Measurements from ENCODE around the gene MPRIP. TPM values are rescaled to one million over a fixed set of nuclear protein-coding genes. Genes with fewer than 3 reads are reported as not detected.

The MPRIP gene
- total and polyA plus RNA-seq, 10 donors, result 52.3 to 309 (median 131) TPM

DNA sequence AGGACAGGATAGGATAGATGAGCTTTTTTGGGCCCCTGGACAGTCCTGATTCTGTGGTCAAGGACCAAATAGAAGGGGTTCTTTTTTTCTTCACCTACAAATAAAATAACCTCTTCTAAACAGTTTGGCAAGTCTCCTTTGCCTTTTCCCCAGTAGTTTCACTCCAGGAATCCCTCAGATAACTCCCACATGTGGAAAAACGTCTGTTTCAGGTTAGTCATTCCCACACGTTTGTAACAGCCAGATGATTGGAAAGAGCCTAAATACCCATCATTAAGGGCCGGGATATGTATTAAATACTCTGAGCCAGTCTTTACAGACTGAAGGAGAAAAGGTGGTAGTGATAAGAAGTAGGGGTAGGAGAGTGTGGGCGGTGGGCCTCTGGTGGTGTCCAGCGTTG, 105.6 kb downstream of the MPRIP start:
- no peak for TF ChIP-seq POLR2AphosphoS5 (IDR thresholded peaks at IDR 0.05)
- TF ChIP-seq, protein P1, sequence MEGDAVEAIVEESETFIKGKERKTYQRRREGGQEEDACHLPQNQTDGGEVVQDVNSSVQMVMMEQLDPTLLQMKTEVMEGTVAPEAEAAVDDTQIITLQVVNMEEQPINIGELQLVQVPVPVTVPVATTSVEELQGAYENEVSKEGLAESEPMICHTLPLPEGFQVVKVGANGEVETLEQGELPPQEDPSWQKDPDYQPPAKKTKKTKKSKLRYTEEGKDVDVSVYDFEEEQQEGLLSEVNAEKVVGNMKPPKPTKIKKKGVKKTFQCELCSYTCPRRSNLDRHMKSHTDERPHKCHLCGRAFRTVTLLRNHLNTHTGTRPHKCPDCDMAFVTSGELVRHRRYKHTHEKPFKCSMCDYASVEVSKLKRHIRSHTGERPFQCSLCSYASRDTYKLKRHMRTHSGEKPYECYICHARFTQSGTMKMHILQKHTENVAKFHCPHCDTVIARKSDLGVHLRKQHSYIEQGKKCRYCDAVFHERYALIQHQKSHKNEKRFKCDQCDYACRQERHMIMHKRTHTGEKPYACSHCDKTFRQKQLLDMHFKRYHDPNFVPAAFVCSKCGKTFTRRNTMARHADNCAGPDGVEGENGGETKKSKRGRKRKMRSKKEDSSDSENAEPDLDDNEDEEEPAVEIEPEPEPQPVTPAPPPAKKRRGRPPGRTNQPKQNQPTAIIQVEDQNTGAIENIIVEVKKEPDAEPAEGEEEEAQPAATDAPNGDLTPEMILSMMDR (IDR thresholded peaks at IDR 0.05 in 8 of 11, conservative IDR thresholded peaks at IDR 0.05 in 3 of 11), result no peak
- no peak for TF ChIP-seq POLR2A (IDR thresholded peaks at IDR 0.05)
- no peak for DNase-seq
- no peaks in the 10 kb centered on the region for H3K27me3 ChIP-seq (replicated peaks in 1 of 7)
- H3K27ac ChIP-seq, result no peak overlapping the region
- peaks cover 3 to 37% (median 18%) of the 10 kb centered on the region in 6 donors for H3K4me1 ChIP-seq
- no peak overlapping the region for H3K4me3 ChIP-seq
- intact Hi-C loops (cut with DNase I; ENCODE audit: low total_unique reads), result no loop called here
- 84 to 95% (median 87%) methylated on average over 5 of the region's 5 CpGs for WGBS, 5 donors
- H3K9me3 ChIP-seq, result no peaks in the 10 kb centered on the region
- H3K36me3 ChIP-seq, result peaks cover 3 to 98% (median 65%) of the 10 kb centered on the region in 6 donors

DNA sequence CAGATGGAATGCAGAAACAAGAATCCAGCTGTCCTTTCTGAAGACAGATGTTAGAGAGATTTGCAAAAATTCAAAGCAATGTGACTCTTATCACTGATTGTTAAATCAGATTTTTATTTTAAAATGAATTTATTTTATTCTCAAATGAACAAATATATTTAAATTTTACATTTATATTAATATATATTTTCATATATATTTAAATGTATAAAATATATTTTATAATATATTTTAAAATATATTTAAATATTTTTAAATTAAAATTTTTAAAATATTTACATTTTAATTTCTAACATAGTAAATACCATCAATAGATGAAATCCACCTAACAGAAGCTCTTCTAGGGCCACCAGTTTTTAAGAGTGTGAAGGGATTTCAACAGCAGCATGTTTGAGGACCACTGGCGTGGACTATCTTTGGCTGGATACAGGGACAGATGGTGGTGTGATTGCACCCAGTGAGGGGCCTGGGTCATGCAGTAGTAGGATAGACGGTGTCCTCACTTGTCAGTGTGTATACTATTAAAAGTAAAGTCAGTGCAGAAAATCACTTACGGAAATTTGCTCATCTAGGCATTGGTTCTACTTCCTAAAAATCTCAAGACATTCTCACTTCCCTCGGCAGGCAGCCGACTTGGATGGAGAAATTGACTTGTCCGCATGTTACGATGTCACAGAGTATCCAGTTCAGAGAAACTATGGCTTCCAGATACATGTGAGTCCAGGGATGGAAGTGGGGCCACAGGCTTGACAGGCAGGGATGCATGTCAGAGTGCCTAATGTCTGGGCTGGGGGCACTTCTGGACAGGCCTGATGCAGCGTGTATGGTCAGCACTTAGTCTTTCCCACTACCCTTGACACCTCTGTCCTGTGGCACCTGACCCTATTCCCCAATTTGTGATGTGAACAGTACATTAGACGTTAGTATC, 107.5 kb downstream of the MPRIP start:
- 66 to 81% (median 70%) methylated on average over 9 of the region's 9 CpGs for WGBS, 5 donors
- TF ChIP-seq POLR2A (IDR thresholded peaks at IDR 0.05), result no peak
- no peak for TF ChIP-seq POLR2AphosphoS5 (IDR thresholded peaks at IDR 0.05)
- Histone ChIP-seq H3K27ac (peak overlapping the region in 4 of 8 donors; percentile 32 to 72 (median 66)), H3K4me3 (no peak overlapping the region), H3K27me3 (replicated peaks in 1 of 7) (no peaks in the 10 kb centered on the region), H3K4me1 (peaks cover 3 to 39% (median 19%) of the 10 kb centered on the region in 6 donors), H3K36me3 (peaks cover 1 to 98% (median 64%) of the 10 kb centered on the region in 6 donors), H3K9me3 (no peaks in the 10 kb centered on the region)
- intact Hi-C loops (cut with DNase I; ENCODE audit: low total_unique reads), result loop anchor here (10.0 kb wide), 1 partner anchor 145 kb away; no protein-coding TSS in a partner anchor
- DNase-seq, result no peak

DNA sequence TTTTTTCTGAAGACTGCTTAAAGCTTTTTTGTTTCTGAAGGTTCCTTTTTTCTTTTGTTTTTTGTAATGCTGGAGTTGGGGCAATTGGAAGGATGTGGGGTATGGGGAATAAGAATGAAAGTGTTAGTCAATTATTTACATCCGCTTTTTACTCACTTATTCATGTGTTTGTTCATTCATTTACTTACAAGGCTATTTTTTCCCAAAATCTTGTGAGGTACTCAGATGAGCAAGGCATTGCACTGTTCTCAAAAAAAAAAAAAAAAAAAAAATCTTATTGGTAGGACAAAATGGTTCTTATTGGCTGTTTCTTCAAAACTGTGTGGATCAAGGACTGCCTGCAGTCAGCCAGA, 108.2 kb downstream of the MPRIP start:
- no peak for DNase-seq
- H3K4me3 ChIP-seq, result no peak overlapping the region
- H3K27me3 ChIP-seq (replicated peaks in 1 of 7), result no peaks in the 10 kb centered on the region
- TF ChIP-seq, protein P1 (IDR thresholded peaks at IDR 0.05 in 8 of 11, conservative IDR thresholded peaks at IDR 0.05 in 3 of 11), result no peak
- no peak for TF ChIP-seq POLR2A (IDR thresholded peaks at IDR 0.05)
- TF ChIP-seq POLR2AphosphoS5 (IDR thresholded peaks at IDR 0.05), result no peak
- H3K27ac ChIP-seq, result peak overlapping the region in 4 of 8 donors; percentile 32 to 72 (median 66)
- intact Hi-C loops (cut with DNase I; ENCODE audit: low total_unique reads), result loop anchor here (10.0 kb wide), 1 partner anchor 146 kb away; no protein-coding TSS in a partner anchor
- no peaks in the 10 kb centered on the region for H3K9me3 ChIP-seq
- H3K36me3 ChIP-seq, result peaks cover 4 to 98% (median 65%) of the 10 kb centered on the region in 6 donors
- 55 to 87% (median 67%) methylated on average over 1 of the region's 1 CpG for whole genome bisulfite sequencing, 5 donors
- peaks cover 3 to 39% (median 19%) of the 10 kb centered on the region in 6 donors for H3K4me1 ChIP-seq

DNA sequence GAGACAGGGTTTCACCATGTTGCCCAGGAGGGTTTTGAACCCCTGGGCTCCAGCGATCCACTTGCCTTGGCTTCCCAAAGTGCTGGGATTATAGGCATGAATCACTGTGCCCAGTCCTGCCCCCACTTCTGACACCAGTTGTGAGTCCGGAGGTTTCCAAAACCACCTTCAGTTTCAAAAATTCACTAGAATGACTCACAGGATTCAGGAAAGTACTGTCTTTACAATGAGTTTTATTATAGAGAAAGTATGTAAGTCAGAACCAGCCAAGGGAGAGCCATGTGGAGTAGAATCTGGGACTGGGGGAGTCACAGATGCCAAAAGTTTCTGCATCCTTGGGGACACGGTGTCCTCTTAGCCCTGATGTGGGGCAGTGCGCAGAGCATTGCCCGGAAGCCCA, 108.8 kb downstream of the MPRIP start:
- no peaks in the 10 kb centered on the region for H3K9me3 ChIP-seq
- intact Hi-C loops (cut with DNase I; ENCODE audit: low total_unique reads), result loop anchor here (10.0 kb wide), 1 partner anchor 146 kb away; no protein-coding TSS in a partner anchor
- WGBS, 5 donors, result 85 to 96% (median 91%) methylated on average over 5 of the region's 5 CpGs
- no peaks in the 10 kb centered on the region for H3K27me3 ChIP-seq (replicated peaks in 1 of 7)
- TF ChIP-seq, protein P1 (IDR thresholded peaks at IDR 0.05 in 8 of 11, conservative IDR thresholded peaks at IDR 0.05 in 3 of 11), result no peak
- no peak for TF ChIP-seq POLR2AphosphoS5 (IDR thresholded peaks at IDR 0.05)
- no peak for TF ChIP-seq POLR2A (IDR thresholded peaks at IDR 0.05)
- DNase-seq, result no peak
- peaks cover 8 to 98% (median 65%) of the 10 kb centered on the region in 6 donors for H3K36me3 ChIP-seq
- H3K27ac ChIP-seq, result peak overlapping the region in 4 of 8 donors; percentile 60 to 72 (median 66)
- H3K4me1 ChIP-seq, result peaks cover 3 to 39% (median 19%) of the 10 kb centered on the region in 6 donors
- no peak overlapping the region for H3K4me3 ChIP-seq
